GM19372 (cell line): ENCODE data around the gene WNT1.

ENCODE experiments used
- ATAC-seq: cut with Tn5 transposase; IDR thresholded peaks from one replicate; pipeline ENCODE4 v1.9.1; 2021; ENCODE audit warnings: mild to moderate bottlenecking, low read depth, moderate library complexity; ENCODE audit not compliant: unreplicated experiment

Gene WNT1

DNA sequence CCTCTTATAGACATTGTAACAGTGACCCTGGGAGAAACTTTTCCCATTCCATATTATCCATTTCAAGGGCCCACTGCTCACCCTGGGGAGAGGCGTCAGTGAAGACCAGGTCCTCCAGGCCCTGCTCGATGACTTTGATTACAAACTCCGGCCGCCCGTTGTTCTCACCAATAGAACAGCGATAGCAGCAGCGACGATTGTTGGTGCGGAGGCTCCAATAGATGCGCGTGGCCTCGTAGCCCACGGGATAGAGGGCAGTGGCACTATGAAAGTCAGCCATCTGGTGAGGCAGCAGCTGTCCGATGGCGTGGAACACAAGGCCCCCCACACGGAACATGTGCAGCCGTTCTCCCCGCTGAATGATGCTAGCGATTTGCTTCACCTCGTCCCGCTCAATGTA, 48.0 kb downstream of the WNT1 start:
- no peak for ATAC-seq

DNA sequence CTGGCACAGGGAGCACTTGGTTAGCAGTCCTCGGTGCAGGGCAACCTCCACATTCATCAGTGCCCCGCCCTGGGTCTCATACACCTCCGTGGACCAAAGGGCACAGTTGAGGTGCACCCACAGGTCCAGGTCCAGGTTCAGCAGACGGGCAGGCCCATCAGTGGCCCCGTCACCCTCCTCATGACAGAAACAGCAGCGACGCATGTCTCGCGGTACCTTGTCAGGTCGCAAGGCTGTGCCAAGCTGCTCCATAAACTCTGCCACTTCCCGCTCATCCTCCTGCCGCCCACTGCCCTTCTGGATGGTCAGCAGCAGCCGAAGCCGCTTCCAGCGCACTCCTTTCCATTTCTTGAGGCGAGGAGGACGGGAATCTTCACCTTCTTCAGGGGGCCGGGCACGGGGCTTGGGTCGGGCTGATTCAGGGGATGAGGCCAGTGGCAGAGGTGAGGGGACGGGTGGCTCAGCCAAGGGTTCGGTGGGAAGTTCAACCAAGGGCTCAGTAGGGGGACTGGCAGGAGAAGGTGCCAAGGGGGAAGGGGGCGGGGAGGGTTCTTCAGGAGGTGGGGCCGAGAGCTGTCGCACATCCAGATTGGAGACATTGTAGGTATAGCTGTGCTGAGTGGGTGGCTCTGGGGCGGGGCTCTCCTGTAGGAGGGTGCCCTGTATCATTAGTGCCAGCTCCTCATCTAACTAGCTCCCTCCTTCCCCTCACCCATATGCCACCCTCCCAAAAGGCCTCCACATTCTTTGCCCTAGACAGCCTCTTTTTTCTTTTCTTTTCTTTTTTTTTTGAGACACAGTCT, 48.8 kb downstream of the WNT1 start:
- no peak for ATAC-seq

DNA sequence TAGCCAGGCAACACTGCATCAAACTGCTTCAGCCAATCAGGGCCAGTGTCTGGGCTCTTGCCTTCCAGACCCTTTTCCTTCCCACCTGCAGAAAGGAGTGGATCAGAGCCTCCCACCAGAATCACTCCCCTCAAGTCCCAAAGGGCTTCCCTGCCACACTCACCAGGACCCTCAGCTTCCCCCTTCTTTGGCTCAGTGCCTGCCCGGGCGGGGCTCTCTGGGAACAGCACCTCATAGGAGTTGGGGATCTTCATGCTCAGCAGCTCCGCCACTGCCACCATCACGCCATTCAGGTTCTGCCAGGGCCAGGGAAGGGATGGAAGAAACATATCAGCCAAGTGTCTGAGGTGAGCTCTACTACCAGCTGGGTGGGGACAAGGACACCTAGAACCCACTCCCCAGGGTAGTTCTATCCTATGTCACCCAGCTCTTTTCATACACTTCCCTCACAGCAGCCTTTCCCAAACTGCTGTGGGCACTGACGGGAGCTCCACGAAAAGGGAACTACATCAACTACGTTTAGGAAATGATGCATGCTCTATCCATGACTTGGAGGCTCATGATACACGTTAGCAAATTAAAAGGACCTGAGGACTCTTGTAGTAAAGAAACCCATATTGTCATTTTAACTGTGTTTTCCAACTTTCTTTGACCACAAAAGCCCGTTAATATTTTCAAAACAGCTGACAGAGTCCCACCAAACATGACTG, 49.9 kb downstream of the WNT1 start:
- no peak for ATAC-seq

GRCh38 chr12:49028666-49029275, 50.6 kb downstream of the WNT1 start:
- ATAC-seq: no peak

DNA sequence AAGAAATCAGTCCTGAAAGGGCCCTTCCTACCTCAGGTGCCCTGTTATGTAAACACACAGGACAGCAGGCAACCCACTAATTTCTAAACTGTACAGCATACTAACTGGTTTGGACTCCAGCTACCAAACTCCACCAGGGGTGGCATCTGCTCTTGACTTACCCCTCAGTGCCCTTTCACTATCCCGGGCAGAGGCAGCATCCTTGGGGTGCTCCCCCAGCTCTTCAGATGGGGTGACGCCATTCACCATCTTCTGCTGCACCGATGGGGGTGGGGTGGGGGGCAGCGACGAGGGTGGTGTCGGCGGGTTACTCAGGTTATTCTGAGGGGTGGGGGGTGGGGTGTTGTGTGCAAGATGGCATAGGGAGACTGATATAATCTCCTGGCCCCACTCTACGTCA, 52.0 kb downstream of the WNT1 start:
- ATAC-seq: no peak

GRCh38 chr12:49030714-49031572, 52.8 kb downstream of the WNT1 start:
- no peak for ATAC-seq

GRCh38 chr12:49031573-49032161, 53.5 kb downstream of the WNT1 start:
- no peak for ATAC-seq
